Neural crest cell (in vitro differentiated cells): Measurements from ENCODE around the gene PCSK5. TPM values are rescaled to one million over a fixed set of nuclear protein-coding genes. Genes with fewer than 3 reads are reported as not detected.
A peak's percentile ranks its signal among the peaks of the same experiment; 100 is the strongest.

ENCODE experiments used
- DNase-seq: peaks from one replicate; pipeline ENCODE4 v3.0.0; 2021; ENCODE audit warnings: low read depth, mixed read lengths, low spot score
- H3K27ac Mint-ChIP-seq: one replicate; pipeline ENCODE4 v1.8.0; 2021; ENCODE audit warnings: mild to moderate bottlenecking, mixed read lengths; ENCODE audit not compliant: unreplicated experiment
- H3K27me3 Mint-ChIP-seq: 2 replicates; pipeline ENCODE4 v1.8.0; 2021; ENCODE audit warnings: low read depth, mild to moderate bottlenecking, mixed read lengths
- H3K36me3 Mint-ChIP-seq: 2 replicates; pipeline ENCODE4 v1.8.0; 2021; ENCODE audit warnings: low read depth, mild to moderate bottlenecking, mixed read lengths
- H3K4me1 Mint-ChIP-seq: 2 replicates; pipeline ENCODE4 v1.8.0; 2021; ENCODE audit warnings: mixed read lengths
- H3K4me3 Mint-ChIP-seq: one replicate; pipeline ENCODE4 v1.8.0; 2021; ENCODE audit warnings: mild to moderate bottlenecking, mixed read lengths
- H3K9me3 Mint-ChIP-seq: 2 replicates; pipeline ENCODE4 v1.8.0; 2021; ENCODE audit warnings: mixed read lengths
- CTCF ChIP-seq: fragments of 200-600 bp; sonication (generic); conservative IDR thresholded peaks from 2 replicates; pipeline ENCODE4 v1.5.0; 2021; ENCODE audit warnings: antibody characterized with exemption, mild to moderate bottlenecking
- total RNA-seq: library from RNA; stranded (reverse); gene quantifications from 2 replicates; pipeline ENCODE4 v1.2.1, GENCODE V29; 2021

The PCSK5 gene
- total RNA-seq, 1 donor from 2014 or later, result 3.1 TPM

GRCh38 chr9:76215066-76215465 lies 324.6 kb downstream of the PCSK5 start:
- no peak overlapping the region for H3K4me3 Mint-ChIP-seq
- no peak for TF ChIP-seq CTCF
- no peaks in the 10 kb centered on the region for H3K27me3 Mint-ChIP-seq
- no peaks in the 10 kb centered on the region for H3K36me3 Mint-ChIP-seq
- no peak for DNase-seq
- H3K27ac Mint-ChIP-seq, result no peak overlapping the region
- peaks cover 16% of the 10 kb centered on the region for H3K4me1 Mint-ChIP-seq
- H3K9me3 Mint-ChIP-seq, result no peaks in the 10 kb centered on the region

- no peak for TF ChIP-seq CTCF
- H3K27me3 Mint-ChIP-seq, result no peaks in the 10 kb centered on the region
- H3K4me1 Mint-ChIP-seq, result peaks cover 16% of the 10 kb centered on the region
- H3K4me3 Mint-ChIP-seq, result no peak overlapping the region
- DNase-seq, result no peak
- no peaks in the 10 kb centered on the region for H3K36me3 Mint-ChIP-seq
- peak overlapping the region; percentile 89 for H3K27ac Mint-ChIP-seq
- no peaks in the 10 kb centered on the region for H3K9me3 Mint-ChIP-seq
Measured at GRCh38 chr9:76216161-76216649, 325.7 kb downstream of the PCSK5 start.

- Mint-ChIP-seq H3K4me3 (no peak overlapping the region), H3K9me3 (no peaks in the 10 kb centered on the region), H3K27me3 (no peaks in the 10 kb centered on the region), H3K4me1 (peaks cover 16% of the 10 kb centered on the region), H3K27ac (no peak overlapping the region), H3K36me3 (no peaks in the 10 kb centered on the region)
- no peak for TF ChIP-seq CTCF
- no peak for DNase-seq
Measured at GRCh38 chr9:76218117-76218885, 327.8 kb downstream of the PCSK5 start.

- H3K4me3 Mint-ChIP-seq, result no peak overlapping the region
- no peak overlapping the region for H3K27ac Mint-ChIP-seq
- peaks cover 16% of the 10 kb centered on the region for H3K4me1 Mint-ChIP-seq
- no peaks in the 10 kb centered on the region for H3K27me3 Mint-ChIP-seq
- no peak for TF ChIP-seq CTCF
- H3K36me3 Mint-ChIP-seq, result no peaks in the 10 kb centered on the region
- DNase-seq, result no peak
- H3K9me3 Mint-ChIP-seq, result no peaks in the 10 kb centered on the region
Measured at GRCh38 chr9:76218886-76219445, 328.5 kb downstream of the PCSK5 start.

- Mint-ChIP-seq H3K4me1 (peaks cover 16% of the 10 kb centered on the region), H3K9me3 (no peaks in the 10 kb centered on the region)
Measured at GRCh38 chr9:76219560-76220151, 329.2 kb downstream of the PCSK5 start.

More at GRCh38 chr9:76219560-76220151, 329.2 kb downstream of the PCSK5 start:
- Mint-ChIP-seq H3K4me3 (no peak overlapping the region), H3K27me3 (no peaks in the 10 kb centered on the region), H3K36me3 (no peaks in the 10 kb centered on the region), H3K27ac (no peak overlapping the region)
- TF ChIP-seq CTCF, result peak; percentile 40
- no peak for DNase-seq
